ENCODE results near the gene SSBP4.

The SSBP4 gene

DNA sequence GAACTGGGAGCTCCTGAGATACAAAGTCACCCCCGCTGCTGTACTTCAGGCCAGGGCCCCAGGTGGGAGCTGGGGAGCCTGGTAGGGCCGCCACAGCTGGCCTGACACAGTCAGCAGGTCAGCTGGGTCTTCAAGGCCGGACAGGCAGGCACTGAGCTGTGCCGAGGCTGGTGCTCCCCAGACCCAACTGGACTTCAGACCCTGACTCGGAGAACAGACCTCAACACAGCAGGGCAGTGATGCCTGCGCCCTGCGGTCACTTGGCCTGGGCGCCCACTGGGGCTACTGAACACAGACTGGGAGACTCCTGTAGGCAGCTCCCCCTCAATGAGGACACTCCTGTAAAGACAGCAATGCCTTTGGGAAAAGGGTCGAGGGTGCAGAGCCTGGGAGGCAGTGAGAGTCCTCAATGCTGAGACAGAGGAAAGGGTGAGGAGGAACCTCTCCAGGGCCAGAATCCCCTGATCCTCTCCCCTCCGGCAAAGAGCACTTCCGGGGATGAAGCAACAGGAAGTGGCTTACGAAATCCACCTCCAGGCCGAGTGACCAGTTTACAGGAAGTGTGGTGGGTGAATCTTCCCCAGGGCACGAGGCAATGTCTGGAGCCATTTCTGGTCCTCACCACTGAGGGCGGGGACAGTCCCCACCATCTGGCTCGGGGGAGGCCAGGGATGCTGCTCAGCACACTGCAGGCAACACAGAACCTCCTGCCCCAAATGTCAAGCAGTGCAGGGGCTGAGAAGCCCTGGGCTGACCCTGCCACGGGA lies 59.5 kb downstream of the SSBP4 start:
- Mint-ChIP-seq H3K36me3 (ENCODE audit: insufficient read depth) (peaks cover 26% of the 10 kb centered on the region), H3K4me1 (peaks cover 88% of the 10 kb centered on the region), H3K9me3 (no peaks in the 10 kb centered on the region), H3K27me3 (no peaks in the 10 kb centered on the region), H3K4me3 (peak overlapping the region; percentile 70), H3K27ac (ENCODE audit: low read depth) (peak overlapping the region; percentile 99)
- peak; percentile 38 for ATAC-seq (replicated peaks; ENCODE audit: extremely low read depth, poor library complexity, severe bottlenecking)
- peak in 1 of 2 donors; percentile 35 for DNase-seq (ENCODE audit: low spot score in 2 of 2)

DNA sequence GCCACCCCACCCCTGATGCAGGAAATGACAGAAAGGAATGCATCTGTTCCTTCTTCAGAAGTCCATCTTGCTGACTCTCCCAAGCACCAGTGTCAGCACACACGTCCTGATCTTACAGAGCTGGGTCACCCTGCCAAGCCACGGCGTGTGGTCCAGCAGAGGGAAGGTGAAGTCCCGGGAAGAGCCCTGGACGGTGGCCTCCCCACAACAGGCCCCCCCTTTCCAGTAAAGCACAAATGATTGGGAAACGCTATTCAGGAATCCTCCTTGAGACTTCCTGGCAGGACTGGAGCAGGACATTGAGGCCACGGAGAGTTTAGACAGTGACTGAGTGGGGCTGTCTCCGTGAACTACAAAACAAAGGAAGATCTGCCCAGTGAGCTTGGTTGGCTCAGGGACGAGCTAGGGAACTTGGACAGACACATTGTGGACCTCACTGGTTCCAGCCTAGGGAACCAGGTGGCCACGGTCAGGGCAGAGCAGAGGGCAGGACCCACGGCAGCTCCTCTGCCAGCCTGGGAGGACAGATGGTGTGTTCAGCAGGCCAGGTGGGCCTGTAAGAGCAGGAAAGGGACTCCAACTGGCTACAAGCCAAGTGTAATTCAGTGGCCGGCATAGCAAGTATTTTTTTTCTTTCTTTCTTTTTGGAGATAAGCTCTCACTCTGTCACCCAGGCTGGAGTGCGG lies 61.0 kb downstream of the SSBP4 start:
- H3K27me3 Mint-ChIP-seq: no peaks in the 10 kb centered on the region

GRCh38 chr19:18481505-18482222 lies 62.5 kb downstream of the SSBP4 start:
- H3K36me3 Mint-ChIP-seq (ENCODE audit: insufficient read depth): peaks cover 26% of the 10 kb centered on the region
- no peaks in the 10 kb centered on the region for H3K27me3 Mint-ChIP-seq
- peak overlapping the region; percentile 44 for H3K27ac Mint-ChIP-seq (ENCODE audit: low read depth)
- H3K4me3 Mint-ChIP-seq: no peak overlapping the region
- no peak for ATAC-seq (replicated peaks; ENCODE audit: extremely low read depth, poor library complexity, severe bottlenecking)
- no peak for DNase-seq (ENCODE audit: low spot score in 2 of 2)
- no peaks in the 10 kb centered on the region for H3K9me3 Mint-ChIP-seq
- H3K4me1 Mint-ChIP-seq: peaks cover 86% of the 10 kb centered on the region

More for the DNA sequence above, 61.0 kb downstream of the SSBP4 start:
- ATAC-seq (replicated peaks; ENCODE audit: extremely low read depth, poor library complexity, severe bottlenecking): no peak
- Mint-ChIP-seq H3K27ac (ENCODE audit: low read depth) (peak overlapping the region; percentile 99), H3K36me3 (ENCODE audit: insufficient read depth) (peaks cover 24% of the 10 kb centered on the region), H3K4me1 (peaks cover 85% of the 10 kb centered on the region), H3K4me3 (peak overlapping the region; percentile 60), H3K9me3 (no peaks in the 10 kb centered on the region)
- DNase-seq (ENCODE audit: low spot score in 2 of 2): no peak

DNA sequence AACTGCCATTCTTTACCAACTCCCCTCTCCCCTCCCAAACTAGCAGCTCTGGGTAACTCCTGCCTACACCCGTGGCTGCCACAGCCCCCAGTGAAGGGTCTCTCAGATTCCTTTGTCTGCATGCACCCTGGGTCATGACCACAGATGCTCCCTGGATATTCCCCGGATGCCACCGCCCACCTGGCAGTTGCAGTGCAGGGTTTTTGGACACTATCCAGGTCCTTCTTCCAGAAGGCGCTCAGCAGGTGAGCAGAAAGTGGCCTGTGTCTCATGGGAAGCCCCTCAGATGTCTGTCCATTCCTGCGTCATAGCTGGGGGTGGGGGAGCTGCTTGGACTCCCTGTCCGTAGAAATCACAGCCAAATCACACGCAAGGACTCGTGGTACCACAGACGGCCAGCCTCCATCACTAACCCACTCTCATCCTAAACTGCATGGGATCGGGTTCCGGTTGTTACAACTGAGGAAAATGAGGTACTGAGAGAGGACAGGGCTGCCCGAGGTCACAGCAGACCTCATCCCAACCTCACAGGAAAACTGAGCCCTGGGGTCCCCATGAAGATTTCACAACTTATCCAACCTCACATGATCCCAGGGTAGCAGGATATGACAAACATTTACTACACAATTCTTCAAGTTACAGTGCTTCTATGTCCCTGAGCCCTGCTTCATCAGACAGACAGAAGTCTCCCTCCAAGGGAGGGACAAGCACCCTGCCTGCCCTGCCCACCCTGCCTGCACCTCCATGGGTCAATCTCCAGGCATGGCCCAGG lies 64.1 kb downstream of the SSBP4 start:
- Mint-ChIP-seq H3K4me3 (no peak overlapping the region), H3K4me1 (peaks cover 83% of the 10 kb centered on the region), H3K27me3 (no peaks in the 10 kb centered on the region), H3K9me3 (no peaks in the 10 kb centered on the region), H3K27ac (ENCODE audit: low read depth) (peak overlapping the region; percentile 74), H3K36me3 (ENCODE audit: insufficient read depth) (peaks cover 19% of the 10 kb centered on the region)
- ATAC-seq (replicated peaks; ENCODE audit: extremely low read depth, poor library complexity, severe bottlenecking): no peak
- no peak for DNase-seq (ENCODE audit: low spot score in 2 of 2)

All from central memory CD8-positive, alpha-beta T cell (primary cell).